Measurements from ENCODE around the gene CTNNBL1.

DNA sequence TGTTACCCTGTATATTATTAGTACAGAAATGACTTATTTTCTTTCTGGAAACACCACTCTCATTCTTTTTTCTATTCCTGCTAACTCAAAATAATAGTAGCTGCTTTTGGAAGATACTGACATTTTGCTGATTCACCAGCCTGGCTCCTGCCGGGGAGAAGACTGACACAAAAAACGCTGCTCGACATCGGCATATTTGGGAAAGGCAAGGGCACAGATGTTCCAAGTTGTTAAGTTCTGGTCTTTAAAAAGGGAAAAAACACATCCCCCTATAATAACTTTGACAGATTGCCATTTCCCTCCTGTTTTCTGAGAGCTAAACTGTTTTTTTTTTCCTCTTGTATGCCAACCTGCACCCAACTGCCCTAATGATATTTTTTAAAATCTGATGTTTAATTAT, 55.4 kb downstream of the CTNNBL1 start:
- TF ChIP-seq CTCF (IDR thresholded peaks at IDR 0.05) (no peak), POLR2A (IDR thresholded peaks at IDR 0.05) (no peak)
